Gastrocnemius medialis (tissue), 4 donors: ENCODE measurements around the gene PTDSS2.

Experiments
- POLR2A ChIP-seq, 2 donors: fragments of 450-650 bp; IDR thresholded peaks; one replicate each; pipeline ENCODE4 v1.6.1; 2017; ENCODE audit warnings: antibody characterized with exemption in 2 of 2, mild to moderate bottlenecking in 2 of 2, moderate library complexity in 2 of 2
- TF ChIP-seq, protein P1 (sequence below), 5 experiments: fragments of 450-650 bp in 3 of 5; fragments of 200-600 bp in 2 of 5; sonication (generic) in 2 of 5; IDR thresholded peaks in 4 of 5; conservative IDR thresholded peaks in 1 of 5; 1 replicate in 4 of 5; 2 replicates in 1 of 5; pipeline ENCODE4 v1.5.1; 2016 to 2019; ENCODE audit warnings: antibody characterized with exemption in 5 of 5, mild to moderate bottlenecking in 3 of 5, moderate library complexity in 3 of 5

DNA sequence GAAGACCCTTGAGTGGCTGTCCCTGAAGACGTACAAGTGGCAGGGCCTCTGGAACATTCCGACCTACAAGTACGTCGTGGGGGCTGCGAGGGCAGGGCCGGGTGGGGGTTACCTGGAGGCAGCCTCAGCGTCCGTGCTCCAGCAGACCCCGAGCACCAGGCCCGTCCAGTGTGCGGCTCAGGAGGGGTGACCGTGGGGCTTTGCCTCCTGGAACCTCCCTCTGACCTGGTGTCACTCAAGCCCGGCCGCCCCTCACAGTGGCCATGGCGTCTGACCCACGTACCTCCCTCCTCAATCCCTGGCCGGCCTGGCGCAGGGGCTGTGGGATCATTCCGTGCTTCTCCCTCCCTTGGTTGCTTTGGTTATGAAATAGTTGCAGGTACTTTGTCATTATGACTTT, 38.5 kb downstream of the PTDSS2 start:
- TF ChIP-seq, protein P1, sequence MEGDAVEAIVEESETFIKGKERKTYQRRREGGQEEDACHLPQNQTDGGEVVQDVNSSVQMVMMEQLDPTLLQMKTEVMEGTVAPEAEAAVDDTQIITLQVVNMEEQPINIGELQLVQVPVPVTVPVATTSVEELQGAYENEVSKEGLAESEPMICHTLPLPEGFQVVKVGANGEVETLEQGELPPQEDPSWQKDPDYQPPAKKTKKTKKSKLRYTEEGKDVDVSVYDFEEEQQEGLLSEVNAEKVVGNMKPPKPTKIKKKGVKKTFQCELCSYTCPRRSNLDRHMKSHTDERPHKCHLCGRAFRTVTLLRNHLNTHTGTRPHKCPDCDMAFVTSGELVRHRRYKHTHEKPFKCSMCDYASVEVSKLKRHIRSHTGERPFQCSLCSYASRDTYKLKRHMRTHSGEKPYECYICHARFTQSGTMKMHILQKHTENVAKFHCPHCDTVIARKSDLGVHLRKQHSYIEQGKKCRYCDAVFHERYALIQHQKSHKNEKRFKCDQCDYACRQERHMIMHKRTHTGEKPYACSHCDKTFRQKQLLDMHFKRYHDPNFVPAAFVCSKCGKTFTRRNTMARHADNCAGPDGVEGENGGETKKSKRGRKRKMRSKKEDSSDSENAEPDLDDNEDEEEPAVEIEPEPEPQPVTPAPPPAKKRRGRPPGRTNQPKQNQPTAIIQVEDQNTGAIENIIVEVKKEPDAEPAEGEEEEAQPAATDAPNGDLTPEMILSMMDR (IDR thresholded peaks at IDR 0.05 in 4 of 5, conservative IDR thresholded peaks at IDR 0.05 in 1 of 5): no peak
- TF ChIP-seq POLR2A (IDR thresholded peaks at IDR 0.05): no peak
